Neural crest cell (in vitro differentiated cells): ENCODE results near the gene DNM3. TPM values are rescaled to one million over a fixed set of nuclear protein-coding genes. Genes with fewer than 3 reads are reported as not detected.

Experiments
- DNase-seq: peaks from one replicate; pipeline ENCODE4 v3.0.0; 2021; ENCODE audit warnings: low read depth, mixed read lengths, low spot score
- H3K27ac Mint-ChIP-seq: one replicate; pipeline ENCODE4 v1.8.0; 2021; ENCODE audit warnings: mild to moderate bottlenecking, mixed read lengths; ENCODE audit not compliant: unreplicated experiment
- H3K27me3 Mint-ChIP-seq: 2 replicates; pipeline ENCODE4 v1.8.0; 2021; ENCODE audit warnings: low read depth, mild to moderate bottlenecking, mixed read lengths
- H3K36me3 Mint-ChIP-seq: 2 replicates; pipeline ENCODE4 v1.8.0; 2021; ENCODE audit warnings: low read depth, mild to moderate bottlenecking, mixed read lengths
- H3K4me1 Mint-ChIP-seq: 2 replicates; pipeline ENCODE4 v1.8.0; 2021; ENCODE audit warnings: mixed read lengths
- H3K4me3 Mint-ChIP-seq: one replicate; pipeline ENCODE4 v1.8.0; 2021; ENCODE audit warnings: mild to moderate bottlenecking, mixed read lengths
- H3K9me3 Mint-ChIP-seq: 2 replicates; pipeline ENCODE4 v1.8.0; 2021; ENCODE audit warnings: mixed read lengths
- total RNA-seq: library from RNA; stranded (reverse); gene quantifications from 2 replicates; pipeline ENCODE4 v1.2.1, GENCODE V29; 2021
- TF ChIP-seq, protein P1 (sequence below): fragments of 200-600 bp; sonication (generic); conservative IDR thresholded peaks from 2 replicates; pipeline ENCODE4 v1.5.0; 2021; ENCODE audit warnings: antibody characterized with exemption, mild to moderate bottlenecking

Gene DNM3
- total RNA-seq, 1 donor from 2014 or later: 3.5 TPM

DNA sequence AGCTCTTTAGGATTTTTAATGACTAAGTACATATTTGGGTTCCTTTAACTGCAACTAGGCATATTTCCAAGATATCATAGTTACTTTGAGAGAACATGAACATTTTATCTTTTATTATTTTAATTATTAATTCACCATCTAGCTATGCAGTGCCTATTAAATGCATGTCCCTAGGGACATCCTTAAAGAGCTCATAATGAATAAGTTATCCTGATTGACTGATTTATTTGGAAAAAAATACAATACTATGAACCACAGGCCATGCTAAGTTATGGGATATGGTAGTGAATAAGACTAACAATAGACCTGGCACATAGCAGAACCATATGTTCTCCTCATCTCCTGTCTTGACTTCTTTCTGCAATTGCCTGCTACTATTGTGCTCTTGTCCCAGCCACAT, 562.8 kb downstream of the DNM3 start:
- no peak for DNase-seq
- Mint-ChIP-seq H3K27ac (no peak overlapping the region), H3K4me1 (peaks cover 22% of the 10 kb centered on the region), H3K36me3 (no peaks in the 10 kb centered on the region), H3K4me3 (no peak overlapping the region), H3K27me3 (no peaks in the 10 kb centered on the region), H3K9me3 (no peaks in the 10 kb centered on the region)
- TF ChIP-seq, protein P1, sequence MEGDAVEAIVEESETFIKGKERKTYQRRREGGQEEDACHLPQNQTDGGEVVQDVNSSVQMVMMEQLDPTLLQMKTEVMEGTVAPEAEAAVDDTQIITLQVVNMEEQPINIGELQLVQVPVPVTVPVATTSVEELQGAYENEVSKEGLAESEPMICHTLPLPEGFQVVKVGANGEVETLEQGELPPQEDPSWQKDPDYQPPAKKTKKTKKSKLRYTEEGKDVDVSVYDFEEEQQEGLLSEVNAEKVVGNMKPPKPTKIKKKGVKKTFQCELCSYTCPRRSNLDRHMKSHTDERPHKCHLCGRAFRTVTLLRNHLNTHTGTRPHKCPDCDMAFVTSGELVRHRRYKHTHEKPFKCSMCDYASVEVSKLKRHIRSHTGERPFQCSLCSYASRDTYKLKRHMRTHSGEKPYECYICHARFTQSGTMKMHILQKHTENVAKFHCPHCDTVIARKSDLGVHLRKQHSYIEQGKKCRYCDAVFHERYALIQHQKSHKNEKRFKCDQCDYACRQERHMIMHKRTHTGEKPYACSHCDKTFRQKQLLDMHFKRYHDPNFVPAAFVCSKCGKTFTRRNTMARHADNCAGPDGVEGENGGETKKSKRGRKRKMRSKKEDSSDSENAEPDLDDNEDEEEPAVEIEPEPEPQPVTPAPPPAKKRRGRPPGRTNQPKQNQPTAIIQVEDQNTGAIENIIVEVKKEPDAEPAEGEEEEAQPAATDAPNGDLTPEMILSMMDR: no peak

- Mint-ChIP-seq H3K9me3 (no peaks in the 10 kb centered on the region), H3K27ac (no peak overlapping the region), H3K36me3 (no peaks in the 10 kb centered on the region), H3K4me3 (no peak overlapping the region), H3K27me3 (no peaks in the 10 kb centered on the region), H3K4me1 (peaks cover 6% of the 10 kb centered on the region)
- no peak for DNase-seq
- TF ChIP-seq, protein P1: no peak
These were observed 564.6 kb downstream of the DNM3 start for GRCh38 chr1:172405912-172406311.

GRCh38 chr1:172406968-172407367, 565.7 kb downstream of the DNM3 start:
- no peaks in the 10 kb centered on the region for H3K9me3 Mint-ChIP-seq
- no peak for DNase-seq
- H3K36me3 Mint-ChIP-seq: peaks cover 2% of the 10 kb centered on the region
- no peaks in the 10 kb centered on the region for H3K27me3 Mint-ChIP-seq
- H3K4me1 Mint-ChIP-seq: peaks cover 6% of the 10 kb centered on the region
- no peak overlapping the region for H3K4me3 Mint-ChIP-seq
- TF ChIP-seq, protein P1: no peak
- H3K27ac Mint-ChIP-seq: no peak overlapping the region

DNA sequence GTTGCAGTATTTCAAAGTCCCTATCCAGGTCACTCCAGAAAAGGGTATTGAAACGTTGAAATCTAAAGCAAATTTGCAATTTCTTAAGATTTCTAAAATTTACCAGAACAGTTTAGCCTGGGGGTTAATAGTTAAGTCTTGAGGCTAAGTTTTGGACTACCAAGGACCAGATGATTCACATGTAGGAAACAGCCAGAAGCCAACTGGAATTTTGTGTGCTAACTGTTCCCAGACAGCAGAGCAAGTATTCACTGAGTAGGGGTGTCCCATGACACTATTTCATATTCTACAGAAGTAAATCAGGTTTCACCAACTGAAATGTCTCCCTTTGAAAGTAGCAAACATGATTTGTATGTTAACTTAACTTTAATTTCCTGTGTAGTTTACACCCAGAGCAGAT, 567.7 kb downstream of the DNM3 start:
- DNase-seq: no peak
- H3K27me3 Mint-ChIP-seq: no peaks in the 10 kb centered on the region
- H3K4me1 Mint-ChIP-seq: no peaks in the 10 kb centered on the region
- no peak overlapping the region for H3K27ac Mint-ChIP-seq
- no peak overlapping the region for H3K4me3 Mint-ChIP-seq
- H3K9me3 Mint-ChIP-seq: no peaks in the 10 kb centered on the region
- TF ChIP-seq, protein P1: no peak
- H3K36me3 Mint-ChIP-seq: peaks cover 2% of the 10 kb centered on the region

DNA sequence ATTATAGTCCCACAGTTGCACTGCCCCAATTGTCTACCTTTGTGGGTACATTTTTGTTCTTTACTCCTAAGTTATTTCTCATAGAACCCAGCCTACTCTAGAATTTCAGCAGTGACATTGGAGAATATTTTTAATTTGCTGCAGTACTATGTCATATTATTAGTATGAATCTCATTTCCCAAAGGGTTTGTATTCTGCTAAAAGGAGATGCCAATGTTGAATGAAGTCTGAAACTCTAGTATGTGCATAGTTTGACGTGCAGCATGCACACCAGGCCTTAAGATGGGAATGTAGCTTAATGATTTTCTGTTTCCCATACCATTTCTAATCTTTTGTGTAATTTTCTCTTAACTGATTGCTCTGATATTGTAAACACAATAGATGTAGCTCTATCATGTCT, 568.7 kb downstream of the DNM3 start:
- Mint-ChIP-seq H3K4me1 (no peaks in the 10 kb centered on the region), H3K36me3 (peaks cover 2% of the 10 kb centered on the region), H3K9me3 (no peaks in the 10 kb centered on the region), H3K4me3 (no peak overlapping the region), H3K27ac (no peak overlapping the region), H3K27me3 (no peaks in the 10 kb centered on the region)
- TF ChIP-seq, protein P1: no peak
- DNase-seq: no peak

DNA sequence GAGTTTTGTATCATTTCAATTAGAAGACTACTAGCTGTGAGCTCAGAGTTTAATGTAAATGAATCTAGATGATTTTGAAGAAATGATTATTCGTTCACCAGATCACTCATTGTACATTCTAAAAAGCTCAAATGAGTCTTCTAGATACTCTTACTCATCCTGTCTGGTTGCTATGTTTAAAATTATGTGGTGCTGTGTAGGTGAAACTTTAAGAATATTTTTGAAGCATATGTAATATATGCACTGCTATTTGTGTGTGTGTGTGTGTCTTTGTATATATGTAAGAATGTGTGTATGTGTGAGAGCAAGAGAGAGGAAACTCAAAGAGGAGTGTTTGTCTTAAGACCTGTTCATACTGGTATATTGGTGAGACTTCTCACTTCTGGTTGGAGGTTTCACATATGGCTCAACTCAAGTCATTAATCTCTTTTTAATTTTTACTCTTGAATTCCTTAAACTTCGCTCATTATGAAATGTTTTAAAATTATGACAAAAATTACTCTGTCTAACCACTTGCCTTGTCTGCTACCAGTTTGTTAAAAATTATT, 570.6 kb downstream of the DNM3 start:
- peaks cover 2% of the 10 kb centered on the region for H3K36me3 Mint-ChIP-seq

More for the DNA sequence above, 570.6 kb downstream of the DNM3 start:
- H3K9me3 Mint-ChIP-seq: no peaks in the 10 kb centered on the region
- H3K4me1 Mint-ChIP-seq: no peaks in the 10 kb centered on the region
- no peak overlapping the region for H3K4me3 Mint-ChIP-seq
- TF ChIP-seq, protein P1: no peak
- no peak for DNase-seq
- H3K27ac Mint-ChIP-seq: no peak overlapping the region
- no peaks in the 10 kb centered on the region for H3K27me3 Mint-ChIP-seq
